ENCODE results near the gene ZNF566. TPM values are rescaled to one million over a fixed set of nuclear protein-coding genes. Genes with fewer than 3 reads are reported as not detected.
"Not testable (repeated sequence)": the region's sequence is repeated elsewhere in the genome, so short reads cannot be mapped to it uniquely, and the experiment has no call there.

The ZNF566 gene
- total RNA-seq, result 39.4 TPM
- polyA plus RNA-seq, result 6.0 TPM

GRCh38 chr19:36489118-36489919, at the start of gene ZNF566:
Gene ZNF566 (minus strand): TSS chr19:36489561. CDS start chr19:36476557, 13,004 bp downstream.
- Histone ChIP-seq H3K36me3 (ENCODE audit: insufficient read depth) (no peaks in the 10 kb centered on the region), H3K27ac (ENCODE audit: low read depth) (peak within 1 kb of the TSS; percentile 97), H3K4me1 (ENCODE audit: insufficient read depth) (no peaks in the 10 kb centered on the region), H3K4me3 (ENCODE audit: low read depth, low read length) (peak within 1 kb of the TSS; percentile 69)
- WGBS, result under 1% methylated on average over 53 of the region's 53 CpGs
- DNase-seq (ENCODE audit: extremely low spot score), result peak; percentile 96

- 9% methylated on average over 12 of the region's 12 CpGs for WGBS
Observed at GRCh38 chr19:36528921-36529518, 39.7 kb upstream of the ZNF566 start.

GRCh38 chr19:36528194-36528920, 39.0 kb upstream of the ZNF566 start, which contains the start of gene ZNF260:
Gene ZNF260 (minus strand): TSS chr19:36528271. CDS start chr19:36515238, 13,033 bp downstream.
- Histone ChIP-seq H3K36me3 (ENCODE audit: insufficient read depth) (no peaks in the 10 kb centered on the region), H3K27ac (ENCODE audit: low read depth) (peak within 1 kb of the TSS; percentile 94), H3K4me3 (ENCODE audit: low read depth, low read length) (peak within 1 kb of the TSS; percentile 65), H3K4me1 (ENCODE audit: insufficient read depth) (peaks cover 2% of the 10 kb centered on the region)
- under 1% methylated on average over 55 of the region's 55 CpGs for WGBS
- peak; percentile 95 for DNase-seq (ENCODE audit: extremely low spot score)

More at GRCh38 chr19:36528921-36529518, 39.7 kb upstream of the ZNF566 start:
- Histone ChIP-seq H3K4me1 (ENCODE audit: insufficient read depth) (peaks cover 2% of the 10 kb centered on the region), H3K27ac (ENCODE audit: low read depth) (peak overlapping the region; percentile 94), H3K36me3 (ENCODE audit: insufficient read depth) (no peaks in the 10 kb centered on the region), H3K4me3 (ENCODE audit: low read depth, low read length) (peak overlapping the region; percentile 65)
- no peak for DNase-seq (ENCODE audit: extremely low spot score)

- H3K27ac ChIP-seq (ENCODE audit: low read depth), result peak overlapping the region; percentile 86
- peaks cover 2% of the 10 kb centered on the region for H3K4me1 ChIP-seq (ENCODE audit: insufficient read depth)
- H3K4me3 ChIP-seq (ENCODE audit: low read depth, low read length), result peak overlapping the region; percentile 65
- peaks cover 1% of the 10 kb centered on the region for H3K36me3 ChIP-seq (ENCODE audit: insufficient read depth)
- WGBS, result under 1% methylated on average over 13 of the region's 13 CpGs
- no peak for DNase-seq (ENCODE audit: extremely low spot score)
Observed at GRCh38 chr19:36527873-36528193, 38.5 kb upstream of the ZNF566 start.

GRCh38 chr19:36527341-36527740, 38.0 kb upstream of the ZNF566 start:
- no peak overlapping the region for H3K27ac ChIP-seq (ENCODE audit: low read depth)
- peaks cover 2% of the 10 kb centered on the region for H3K4me1 ChIP-seq (ENCODE audit: insufficient read depth)
- 9% methylated on average over 5 of the region's 5 CpGs for WGBS
- peaks cover 5% of the 10 kb centered on the region for H3K36me3 ChIP-seq (ENCODE audit: insufficient read depth)
- DNase-seq (ENCODE audit: extremely low spot score), result no peak
- H3K4me3 ChIP-seq (ENCODE audit: low read depth, low read length), result peak overlapping the region; percentile 65

- no peak overlapping the region for H3K27ac ChIP-seq (ENCODE audit: low read depth)
- no peak overlapping the region for H3K4me3 ChIP-seq (ENCODE audit: low read depth, low read length)
- DNase-seq (ENCODE audit: extremely low spot score), result no peak
- WGBS, result 81% methylated on average over 5 of the region's 5 CpGs
- H3K36me3 ChIP-seq (ENCODE audit: insufficient read depth), result peaks cover 5% of the 10 kb centered on the region
- peaks cover 2% of the 10 kb centered on the region for H3K4me1 ChIP-seq (ENCODE audit: insufficient read depth)
Observed at GRCh38 chr19:36526581-36526980, 37.2 kb upstream of the ZNF566 start.

GRCh38 chr19:36524617-36525016, 35.3 kb upstream of the ZNF566 start:
- 95% methylated on average over 4 of the region's 4 CpGs for WGBS

GRCh38 chr19:36514012-36514612, 24.8 kb upstream of the ZNF566 start:
- Histone ChIP-seq H3K36me3 (ENCODE audit: insufficient read depth) (peaks cover 18% of the 10 kb centered on the region), H3K4me1 (ENCODE audit: insufficient read depth) (no peaks in the 10 kb centered on the region), H3K27ac (ENCODE audit: low read depth) (no peak overlapping the region), H3K4me3 (ENCODE audit: low read depth, low read length) (no peak overlapping the region)
- WGBS, result over 99% methylated on average over 2 of the region's 2 CpGs
- DNase-seq (ENCODE audit: extremely low spot score), result no peak

More at GRCh38 chr19:36524617-36525016, 35.3 kb upstream of the ZNF566 start:
- H3K4me1 ChIP-seq (ENCODE audit: insufficient read depth), result peaks cover 2% of the 10 kb centered on the region
- no peak overlapping the region for H3K27ac ChIP-seq (ENCODE audit: low read depth)
- no peak overlapping the region for H3K4me3 ChIP-seq (ENCODE audit: low read depth, low read length)
- no peak for DNase-seq (ENCODE audit: extremely low spot score)
- H3K36me3 ChIP-seq (ENCODE audit: insufficient read depth), result peaks cover 8% of the 10 kb centered on the region

GRCh38 chr19:36508325-36508724, 19.0 kb upstream of the ZNF566 start:
- WGBS, result 89% methylated on average over 3 of the region's 3 CpGs
- DNase-seq (ENCODE audit: extremely low spot score), result no peak
- Histone ChIP-seq H3K36me3 (ENCODE audit: insufficient read depth) (no peaks in the 10 kb centered on the region), H3K4me3 (ENCODE audit: low read depth, low read length) (no peak overlapping the region), H3K27ac (ENCODE audit: low read depth) (no peak overlapping the region), H3K4me1 (ENCODE audit: insufficient read depth) (no peaks in the 10 kb centered on the region)

GRCh38 chr19:36501973-36502372, 12.6 kb upstream of the ZNF566 start:
- no peak for DNase-seq (ENCODE audit: extremely low spot score)
- Histone ChIP-seq H3K4me1 (ENCODE audit: insufficient read depth) (no peaks in the 10 kb centered on the region), H3K27ac (ENCODE audit: low read depth) (no peak overlapping the region), H3K4me3 (ENCODE audit: low read depth, low read length) (no peak overlapping the region), H3K36me3 (ENCODE audit: insufficient read depth) (no peaks in the 10 kb centered on the region)
- 87% methylated on average over 5 of the region's 5 CpGs for whole genome bisulfite sequencing

- Histone ChIP-seq H3K27ac (ENCODE audit: low read depth) (no peak overlapping the region), H3K4me1 (ENCODE audit: insufficient read depth) (no peaks in the 10 kb centered on the region), H3K4me3 (ENCODE audit: low read depth, low read length) (no peak overlapping the region), H3K36me3 (ENCODE audit: insufficient read depth) (no peaks in the 10 kb centered on the region)
- 88% methylated on average over 17 of the region's 17 CpGs for WGBS
- DNase-seq (ENCODE audit: extremely low spot score), result no peak
Observed at GRCh38 chr19:36497001-36497400, 7.6 kb upstream of the ZNF566 start.

- not testable (repeated sequence) for H3K4me3 ChIP-seq (ENCODE audit: low read depth, low read length); H3K36me3 ChIP-seq (ENCODE audit: insufficient read depth); H3K4me1 ChIP-seq (ENCODE audit: insufficient read depth); DNase-seq (ENCODE audit: extremely low spot score); H3K27ac ChIP-seq (ENCODE audit: low read depth)
- WGBS, result 63% methylated on average over 18 of the region's 18 CpGs
Observed at GRCh38 chr19:36492689-36493453, 3.5 kb upstream of the ZNF566 start.

- not testable (repeated sequence) for DNase-seq (ENCODE audit: extremely low spot score); H3K36me3 ChIP-seq (ENCODE audit: insufficient read depth); H3K4me3 ChIP-seq (ENCODE audit: low read depth, low read length); H3K4me1 ChIP-seq (ENCODE audit: insufficient read depth); H3K27ac ChIP-seq (ENCODE audit: low read depth)
- 94% methylated on average over 26 of the region's 29 CpGs for WGBS
Observed at GRCh38 chr19:36490846-36491245, 1.5 kb upstream of the ZNF566 start.

Data from urinary bladder (tissue), 4 donors.